ENCODE data around the gene LOC128125822.

The LOC128125822 gene

GRCh38 chr6:63533952-63534351 lies 38.3 kb upstream of the LOC128125822 start:
- Histone ChIP-seq H3K9me3 (ENCODE audit: control insufficient read depth in 2 of 2, low read length in 2 of 2) (no peaks in the 10 kb centered on the region), H3K36me3 (ENCODE audit: control insufficient read depth in 2 of 2, insufficient read depth in 2 of 2, low read length in 2 of 2) (no peaks in the 10 kb centered on the region), H3K9ac (ENCODE audit: low read depth in 1 of 2, low read length in 2 of 2) (no peak overlapping the region), H3K4me3 (ENCODE audit: low read length in 2 of 2) (no peak overlapping the region), H3K27me3 (ENCODE audit: control insufficient read depth in 2 of 2, insufficient read depth in 2 of 2, low read length in 2 of 2) (no peaks in the 10 kb centered on the region), H3K4me1 (ENCODE audit: control insufficient read depth in 2 of 2, insufficient read depth in 2 of 2, low read length in 2 of 2) (no peaks in the 10 kb centered on the region), H3K27ac (ENCODE audit: low read depth in 2 of 2, low read length in 2 of 2) (no peak overlapping the region)

DNA sequence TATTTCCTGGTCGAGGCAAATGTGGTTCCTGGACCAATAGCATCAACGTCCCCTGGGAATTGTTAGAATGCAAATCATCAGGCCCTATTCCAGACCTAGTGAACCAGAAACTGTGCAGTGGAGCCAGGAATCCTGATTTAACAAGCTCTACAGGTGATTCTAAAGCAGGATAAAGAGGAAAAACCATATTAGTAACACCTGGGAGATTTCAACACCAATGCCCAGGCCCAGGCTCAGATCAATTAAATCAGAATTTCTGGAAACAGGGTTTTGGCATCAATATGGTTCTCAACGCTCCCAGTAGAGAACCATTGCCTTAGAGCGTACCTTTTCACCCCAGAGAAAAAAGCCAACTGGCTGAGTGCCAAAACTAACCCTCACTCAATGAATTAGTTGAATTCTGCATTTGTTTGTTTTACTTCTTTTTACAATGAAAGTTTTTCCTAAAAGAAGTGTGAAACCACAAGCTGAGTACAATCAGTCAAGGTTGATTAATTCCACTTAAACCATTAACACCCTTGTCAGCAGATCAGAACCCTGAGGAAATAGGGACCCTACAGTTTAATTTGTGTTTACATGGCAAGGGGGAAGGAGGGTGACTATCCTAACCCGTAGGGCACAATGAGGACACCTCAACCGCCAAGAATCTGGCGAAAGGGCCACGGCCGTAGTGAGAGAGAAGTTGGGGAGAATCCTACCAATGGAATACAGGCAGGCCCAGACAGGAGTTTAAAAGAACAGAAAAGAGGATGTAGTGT lies 34.9 kb upstream of the LOC128125822 start:
- no peaks in the 10 kb centered on the region for H3K27me3 ChIP-seq (ENCODE audit: control insufficient read depth in 2 of 2, insufficient read depth in 2 of 2, low read length in 2 of 2)
- H3K9me3 ChIP-seq (ENCODE audit: control insufficient read depth in 2 of 2, low read length in 2 of 2), result no peaks in the 10 kb centered on the region
- H3K9ac ChIP-seq (ENCODE audit: low read depth in 1 of 2, low read length in 2 of 2), result no peak overlapping the region
- H3K4me1 ChIP-seq (ENCODE audit: control insufficient read depth in 2 of 2, insufficient read depth in 2 of 2, low read length in 2 of 2), result no peaks in the 10 kb centered on the region
- H3K4me3 ChIP-seq (ENCODE audit: low read length in 2 of 2), result no peak overlapping the region
- no peaks in the 10 kb centered on the region for H3K36me3 ChIP-seq (ENCODE audit: control insufficient read depth in 2 of 2, insufficient read depth in 2 of 2, low read length in 2 of 2)
- no peak overlapping the region for H3K27ac ChIP-seq (ENCODE audit: low read depth in 2 of 2, low read length in 2 of 2)

DNA sequence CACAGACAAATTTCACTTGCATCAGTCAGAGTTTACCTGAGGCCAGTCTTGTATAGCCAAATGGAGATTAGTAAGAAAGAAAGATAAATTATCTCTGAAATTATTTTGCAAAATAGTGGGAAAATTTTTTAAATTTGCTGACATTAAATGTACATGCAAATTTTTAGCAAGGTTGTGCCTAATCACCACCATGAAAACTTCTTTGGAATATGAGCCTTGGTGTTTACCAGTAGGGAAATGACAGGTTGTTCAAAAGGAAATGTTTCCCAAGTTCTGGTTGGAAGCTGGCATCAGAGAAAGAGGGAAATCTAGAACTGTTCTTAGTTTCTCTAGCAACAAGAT lies 34.4 kb upstream of the LOC128125822 start:
- Histone ChIP-seq H3K27ac (ENCODE audit: low read depth in 2 of 2, low read length in 2 of 2) (no peak overlapping the region), H3K27me3 (ENCODE audit: control insufficient read depth in 2 of 2, insufficient read depth in 2 of 2, low read length in 2 of 2) (no peaks in the 10 kb centered on the region), H3K4me1 (ENCODE audit: control insufficient read depth in 2 of 2, insufficient read depth in 2 of 2, low read length in 2 of 2) (no peaks in the 10 kb centered on the region)

GRCh38 chr6:63538550-63538949 lies 33.7 kb upstream of the LOC128125822 start:
- no peaks in the 10 kb centered on the region for H3K36me3 ChIP-seq (ENCODE audit: control insufficient read depth in 2 of 2, insufficient read depth in 2 of 2, low read length in 2 of 2)
- no peaks in the 10 kb centered on the region for H3K9me3 ChIP-seq (ENCODE audit: control insufficient read depth in 2 of 2, low read length in 2 of 2)
- no peak overlapping the region for H3K4me3 ChIP-seq (ENCODE audit: low read length in 2 of 2)
- no peak overlapping the region for H3K9ac ChIP-seq (ENCODE audit: low read depth in 1 of 2, low read length in 2 of 2)
- no peaks in the 10 kb centered on the region for H3K27me3 ChIP-seq (ENCODE audit: control insufficient read depth in 2 of 2, insufficient read depth in 2 of 2, low read length in 2 of 2)
- H3K27ac ChIP-seq (ENCODE audit: low read depth in 2 of 2, low read length in 2 of 2), result no peak overlapping the region
- H3K4me1 ChIP-seq (ENCODE audit: control insufficient read depth in 2 of 2, insufficient read depth in 2 of 2, low read length in 2 of 2), result no peaks in the 10 kb centered on the region

More for the DNA sequence above, 34.4 kb upstream of the LOC128125822 start:
- Histone ChIP-seq H3K4me3 (ENCODE audit: low read length in 2 of 2) (no peak overlapping the region), H3K9me3 (ENCODE audit: control insufficient read depth in 2 of 2, low read length in 2 of 2) (no peaks in the 10 kb centered on the region), H3K9ac (ENCODE audit: low read depth in 1 of 2, low read length in 2 of 2) (no peak overlapping the region), H3K36me3 (ENCODE audit: control insufficient read depth in 2 of 2, insufficient read depth in 2 of 2, low read length in 2 of 2) (no peaks in the 10 kb centered on the region)

GRCh38 chr6:63543001-63543400 lies 29.3 kb upstream of the LOC128125822 start:
- Histone ChIP-seq H3K36me3 (ENCODE audit: control insufficient read depth in 2 of 2, insufficient read depth in 2 of 2, low read length in 2 of 2) (no peaks in the 10 kb centered on the region), H3K27me3 (ENCODE audit: control insufficient read depth in 2 of 2, insufficient read depth in 2 of 2, low read length in 2 of 2) (no peaks in the 10 kb centered on the region), H3K9ac (ENCODE audit: low read depth in 1 of 2, low read length in 2 of 2) (no peak overlapping the region), H3K4me3 (ENCODE audit: low read length in 2 of 2) (no peak overlapping the region), H3K4me1 (ENCODE audit: control insufficient read depth in 2 of 2, insufficient read depth in 2 of 2, low read length in 2 of 2) (no peaks in the 10 kb centered on the region), H3K27ac (ENCODE audit: low read depth in 2 of 2, low read length in 2 of 2) (no peak overlapping the region), H3K9me3 (ENCODE audit: control insufficient read depth in 2 of 2, low read length in 2 of 2) (no peaks in the 10 kb centered on the region)

DNA sequence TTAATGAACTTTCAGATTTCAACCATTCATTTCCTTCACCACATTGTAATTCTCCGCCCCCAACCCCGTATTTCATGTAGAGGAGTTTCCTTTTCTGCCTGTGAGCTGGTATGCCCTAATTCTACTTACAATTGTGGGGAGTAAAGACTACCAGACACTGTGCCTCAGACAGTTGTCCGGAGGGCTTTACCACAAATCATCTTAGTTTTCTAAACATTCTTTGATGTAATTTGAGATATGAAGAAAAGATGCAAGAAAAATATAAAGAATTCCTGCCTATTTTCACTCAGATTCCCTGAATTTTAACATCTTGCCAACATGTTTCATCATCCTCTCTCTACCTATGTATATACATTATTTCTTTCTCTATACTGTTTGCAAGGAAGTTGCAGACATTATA lies 28.3 kb upstream of the LOC128125822 start:
- H3K27me3 ChIP-seq (ENCODE audit: control insufficient read depth in 2 of 2, insufficient read depth in 2 of 2, low read length in 2 of 2), result no peaks in the 10 kb centered on the region
- H3K4me3 ChIP-seq (ENCODE audit: low read length in 2 of 2), result no peak overlapping the region
- no peaks in the 10 kb centered on the region for H3K36me3 ChIP-seq (ENCODE audit: control insufficient read depth in 2 of 2, insufficient read depth in 2 of 2, low read length in 2 of 2)
- H3K4me1 ChIP-seq (ENCODE audit: control insufficient read depth in 2 of 2, insufficient read depth in 2 of 2, low read length in 2 of 2), result no peaks in the 10 kb centered on the region
- no peaks in the 10 kb centered on the region for H3K9me3 ChIP-seq (ENCODE audit: control insufficient read depth in 2 of 2, low read length in 2 of 2)
- H3K9ac ChIP-seq (ENCODE audit: low read depth in 1 of 2, low read length in 2 of 2), result no peak overlapping the region
- H3K27ac ChIP-seq (ENCODE audit: low read depth in 2 of 2, low read length in 2 of 2), result no peak overlapping the region

DNA sequence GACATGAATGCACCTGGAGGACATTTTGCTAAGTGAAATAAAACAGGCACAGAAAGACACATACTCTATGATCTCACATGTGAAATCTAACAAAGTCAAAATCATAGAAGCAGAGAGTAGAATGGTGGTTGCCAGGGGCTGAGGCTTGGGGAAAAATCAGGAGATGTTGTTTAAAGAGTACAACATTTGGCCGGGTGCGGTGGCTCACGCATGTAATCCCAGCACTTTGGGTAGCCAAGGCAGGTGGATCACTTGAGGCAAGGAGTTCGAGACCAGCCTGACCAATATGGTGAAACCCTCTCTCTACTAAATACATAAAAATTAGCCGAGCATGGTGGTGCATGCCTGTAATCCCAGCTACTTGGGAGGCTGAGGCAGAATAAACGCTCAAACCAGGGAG lies 26.0 kb upstream of the LOC128125822 start:
- Histone ChIP-seq H3K9me3 (ENCODE audit: control insufficient read depth in 2 of 2, low read length in 2 of 2) (no peaks in the 10 kb centered on the region), H3K36me3 (ENCODE audit: control insufficient read depth in 2 of 2, insufficient read depth in 2 of 2, low read length in 2 of 2) (no peaks in the 10 kb centered on the region)

GRCh38 chr6:63546697-63547096 lies 25.6 kb upstream of the LOC128125822 start:
- Histone ChIP-seq H3K36me3 (ENCODE audit: control insufficient read depth in 2 of 2, insufficient read depth in 2 of 2, low read length in 2 of 2) (no peaks in the 10 kb centered on the region), H3K4me3 (ENCODE audit: low read length in 2 of 2) (no peak overlapping the region), H3K9ac (ENCODE audit: low read depth in 1 of 2, low read length in 2 of 2) (no peak overlapping the region), H3K9me3 (ENCODE audit: control insufficient read depth in 2 of 2, low read length in 2 of 2) (no peaks in the 10 kb centered on the region), H3K27ac (ENCODE audit: low read depth in 2 of 2, low read length in 2 of 2) (no peak overlapping the region), H3K4me1 (ENCODE audit: control insufficient read depth in 2 of 2, insufficient read depth in 2 of 2, low read length in 2 of 2) (no peaks in the 10 kb centered on the region), H3K27me3 (ENCODE audit: control insufficient read depth in 2 of 2, insufficient read depth in 2 of 2, low read length in 2 of 2) (no peaks in the 10 kb centered on the region)

More for the DNA sequence above, 26.0 kb upstream of the LOC128125822 start:
- no peaks in the 10 kb centered on the region for H3K27me3 ChIP-seq (ENCODE audit: control insufficient read depth in 2 of 2, insufficient read depth in 2 of 2, low read length in 2 of 2)
- no peak overlapping the region for H3K4me3 ChIP-seq (ENCODE audit: low read length in 2 of 2)
- no peak overlapping the region for H3K9ac ChIP-seq (ENCODE audit: low read depth in 1 of 2, low read length in 2 of 2)
- H3K27ac ChIP-seq (ENCODE audit: low read depth in 2 of 2, low read length in 2 of 2), result no peak overlapping the region
- no peaks in the 10 kb centered on the region for H3K4me1 ChIP-seq (ENCODE audit: control insufficient read depth in 2 of 2, insufficient read depth in 2 of 2, low read length in 2 of 2)

DNA sequence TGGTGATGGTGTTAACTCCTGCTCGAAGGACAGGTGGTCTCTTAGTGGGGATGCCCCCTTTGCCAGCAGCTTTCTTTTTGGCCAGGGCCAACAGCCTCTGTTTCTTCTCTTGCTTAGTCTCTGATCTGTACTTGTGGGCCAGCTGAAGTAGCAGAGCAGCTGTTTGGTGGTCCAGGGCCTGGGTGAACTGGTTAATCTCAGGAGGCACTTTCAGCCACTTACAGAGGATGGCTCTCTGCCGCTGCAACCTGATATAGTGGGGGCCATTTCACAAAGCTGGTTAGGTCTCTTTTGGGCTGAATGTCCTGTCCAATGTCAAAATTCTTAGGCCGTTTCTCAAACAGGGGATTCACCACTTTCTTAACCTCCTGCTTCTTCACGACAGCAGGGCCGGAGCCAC lies 23.2 kb upstream of the LOC128125822 start:
- H3K36me3 ChIP-seq (ENCODE audit: control insufficient read depth in 2 of 2, insufficient read depth in 2 of 2, low read length in 2 of 2), result no peaks in the 10 kb centered on the region
- H3K27me3 ChIP-seq (ENCODE audit: control insufficient read depth in 2 of 2, insufficient read depth in 2 of 2, low read length in 2 of 2), result no peaks in the 10 kb centered on the region
- no peaks in the 10 kb centered on the region for H3K9me3 ChIP-seq (ENCODE audit: control insufficient read depth in 2 of 2, low read length in 2 of 2)
- no peak overlapping the region for H3K27ac ChIP-seq (ENCODE audit: low read depth in 2 of 2, low read length in 2 of 2)
- no peak overlapping the region for H3K4me3 ChIP-seq (ENCODE audit: low read length in 2 of 2)
- no peak overlapping the region for H3K9ac ChIP-seq (ENCODE audit: low read depth in 1 of 2, low read length in 2 of 2)
- H3K4me1 ChIP-seq (ENCODE audit: control insufficient read depth in 2 of 2, insufficient read depth in 2 of 2, low read length in 2 of 2), result peaks cover 2 to 3% of the 10 kb centered on the region in 2 donors

DNA sequence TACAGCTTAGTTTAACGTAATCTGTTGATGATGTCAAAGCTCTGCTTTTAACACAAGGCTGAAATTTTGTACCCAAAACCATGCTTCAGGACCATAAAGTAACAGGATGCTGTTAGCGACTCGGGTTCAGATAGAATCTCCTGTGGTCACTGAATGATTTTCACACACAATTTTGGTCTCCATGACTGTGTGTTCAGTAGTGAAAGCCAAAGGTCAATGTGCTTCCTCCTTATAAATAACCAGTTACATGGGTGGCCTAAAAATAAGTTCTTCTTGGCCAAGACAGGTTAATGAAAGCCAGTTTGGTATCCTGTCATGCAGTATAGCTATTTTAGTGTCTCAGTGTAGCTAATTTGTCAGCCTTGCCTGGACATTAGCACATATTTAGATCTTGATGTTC lies 19.1 kb upstream of the LOC128125822 start:
- H3K9me3 ChIP-seq (ENCODE audit: control insufficient read depth in 2 of 2, low read length in 2 of 2), result no peaks in the 10 kb centered on the region
- no peaks in the 10 kb centered on the region for H3K36me3 ChIP-seq (ENCODE audit: control insufficient read depth in 2 of 2, insufficient read depth in 2 of 2, low read length in 2 of 2)
- H3K4me3 ChIP-seq (ENCODE audit: low read length in 2 of 2), result no peak overlapping the region
- H3K27me3 ChIP-seq (ENCODE audit: control insufficient read depth in 2 of 2, insufficient read depth in 2 of 2, low read length in 2 of 2), result no peaks in the 10 kb centered on the region
- peak overlapping the region in 1 of 2 donors; percentile 0 for H3K27ac ChIP-seq (ENCODE audit: low read depth in 2 of 2, low read length in 2 of 2)
- no peak overlapping the region for H3K9ac ChIP-seq (ENCODE audit: low read depth in 1 of 2, low read length in 2 of 2)
- peaks cover 2 to 3% of the 10 kb centered on the region in 2 donors for H3K4me1 ChIP-seq (ENCODE audit: control insufficient read depth in 2 of 2, insufficient read depth in 2 of 2, low read length in 2 of 2)

All from mucosa of rectum (tissue), 2 donors.